GM19467 (cell line): Measurements from ENCODE around the gene TP53TG5.

Experiments used
- ATAC-seq: cut with Tn5 transposase; IDR thresholded peaks from one replicate; pipeline ENCODE4 v1.9.1; 2021; ENCODE audit warnings: mild to moderate bottlenecking, moderate library complexity; ENCODE audit not compliant: unreplicated experiment

TP53TG5 gene

DNA sequence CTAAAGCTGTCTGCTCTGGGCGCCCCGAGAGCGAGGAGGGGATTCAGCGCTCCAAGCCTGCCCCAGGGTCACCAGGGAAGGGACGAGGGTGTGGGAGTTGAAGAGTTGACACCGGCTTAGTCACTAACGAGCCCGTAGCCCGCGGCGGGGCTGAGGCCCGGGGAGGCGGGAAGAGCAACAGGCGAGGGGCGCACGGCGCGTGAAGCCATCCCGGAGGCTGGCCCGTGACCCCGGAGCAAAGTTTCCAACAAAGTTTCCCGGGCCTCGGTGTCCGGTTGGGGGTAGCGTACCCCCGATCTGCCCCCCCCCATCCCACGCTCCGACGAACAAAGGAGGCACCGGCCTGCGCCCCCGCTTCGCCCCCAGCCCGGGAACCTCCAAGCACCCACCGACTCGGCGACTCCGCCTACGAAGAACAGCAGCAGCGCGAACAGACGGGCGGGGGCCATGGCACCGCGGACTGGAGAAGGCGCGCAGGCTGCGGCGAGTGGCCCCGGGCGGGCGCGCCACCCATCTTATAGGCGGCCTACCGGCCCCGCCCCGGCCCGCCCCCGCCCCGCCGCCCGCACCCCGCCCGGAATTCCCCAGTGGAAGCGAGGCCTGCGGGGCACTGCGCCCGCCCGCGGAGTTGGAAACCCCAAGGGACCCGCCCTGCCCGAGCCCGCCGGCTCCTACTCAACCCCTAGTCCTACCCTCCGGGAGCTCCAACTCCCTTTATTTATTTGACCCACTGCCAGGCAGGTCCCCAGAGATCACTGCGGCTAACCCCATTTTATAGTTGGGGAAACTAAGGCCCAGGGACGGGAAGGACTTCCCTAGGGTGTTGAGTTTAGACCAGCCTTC is 30.0 kb downstream of the TP53TG5 start, which contains the start of gene SDC4:
SDC4 (minus strand) TSS at position 489 of the 843 bp plus-strand sequence; CDS start at position 449, 40 bp downstream.
- no peak for ATAC-seq

DNA sequence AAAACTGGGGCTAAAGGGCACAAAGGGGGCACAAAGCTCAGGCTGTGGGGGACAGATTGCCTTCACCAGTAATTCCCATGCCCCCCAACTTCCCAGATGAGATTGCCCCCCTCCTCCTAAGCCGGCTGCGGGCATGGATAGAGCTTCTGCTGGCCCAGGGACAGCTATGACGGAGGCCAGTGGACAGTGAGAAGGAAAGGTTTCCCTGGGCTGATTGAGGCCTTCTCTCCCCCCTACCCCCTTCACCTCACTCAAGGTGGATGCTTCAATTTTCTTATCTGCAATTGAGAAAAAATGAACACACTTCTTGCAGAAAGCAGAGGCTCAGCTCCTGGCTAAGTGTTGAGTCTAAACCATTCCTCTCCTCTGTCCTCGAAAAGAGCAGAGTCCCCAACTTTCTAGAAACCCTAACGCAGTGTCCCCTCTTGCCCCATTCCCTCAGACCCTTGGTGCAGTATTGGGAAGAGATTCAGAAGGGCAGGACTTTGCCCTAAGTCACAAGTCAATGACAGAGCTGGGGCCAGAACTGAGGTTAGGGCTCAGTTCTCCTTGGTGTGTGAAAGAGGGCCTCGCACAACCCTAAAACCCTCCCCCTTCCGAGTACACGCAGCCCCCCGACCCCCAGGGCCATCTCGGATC is 30.7 kb downstream of the TP53TG5 start:
- ATAC-seq, result no peak

DNA sequence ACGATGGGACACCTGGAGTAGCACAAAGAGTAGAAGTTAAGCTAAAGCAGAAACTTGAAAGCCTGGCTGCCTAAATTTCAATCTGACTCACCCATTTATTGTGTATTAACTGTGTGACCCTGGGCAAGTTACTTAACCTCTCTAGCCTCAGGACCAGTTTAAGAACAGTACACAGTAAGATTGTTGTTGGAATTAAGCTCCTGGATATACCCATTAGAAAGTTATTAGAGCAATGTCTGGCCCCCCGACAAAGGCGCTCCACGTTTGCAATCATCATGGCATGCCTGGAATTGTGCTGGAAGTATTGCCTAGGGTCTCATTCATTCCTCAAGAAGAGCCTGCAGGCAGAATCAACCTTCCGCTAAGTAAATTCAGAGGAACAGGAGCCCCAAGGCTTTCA is 31.3 kb downstream of the TP53TG5 start:
- no peak for ATAC-seq

DNA sequence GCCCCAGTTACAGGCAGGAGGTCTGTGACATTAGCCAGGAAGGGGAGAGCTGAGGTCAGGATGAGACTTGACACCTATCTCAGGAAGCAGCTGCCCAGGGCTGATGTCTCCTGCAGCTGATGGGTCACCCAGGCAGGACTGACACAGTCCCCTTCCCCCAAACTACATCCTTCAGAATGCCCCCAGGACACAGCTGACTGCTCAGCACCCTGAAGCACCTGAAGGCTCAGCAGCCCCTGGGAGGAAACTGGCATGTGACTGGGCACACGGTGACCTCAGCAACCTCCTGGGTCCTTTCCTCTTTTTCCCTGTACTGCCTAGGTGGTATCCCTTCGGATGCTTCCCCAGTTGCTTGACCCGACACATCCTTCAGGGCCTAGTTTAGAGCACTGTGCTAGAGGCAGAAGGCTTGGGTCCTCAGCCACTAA is 31.8 kb downstream of the TP53TG5 start:
- ATAC-seq, result no peak

DNA sequence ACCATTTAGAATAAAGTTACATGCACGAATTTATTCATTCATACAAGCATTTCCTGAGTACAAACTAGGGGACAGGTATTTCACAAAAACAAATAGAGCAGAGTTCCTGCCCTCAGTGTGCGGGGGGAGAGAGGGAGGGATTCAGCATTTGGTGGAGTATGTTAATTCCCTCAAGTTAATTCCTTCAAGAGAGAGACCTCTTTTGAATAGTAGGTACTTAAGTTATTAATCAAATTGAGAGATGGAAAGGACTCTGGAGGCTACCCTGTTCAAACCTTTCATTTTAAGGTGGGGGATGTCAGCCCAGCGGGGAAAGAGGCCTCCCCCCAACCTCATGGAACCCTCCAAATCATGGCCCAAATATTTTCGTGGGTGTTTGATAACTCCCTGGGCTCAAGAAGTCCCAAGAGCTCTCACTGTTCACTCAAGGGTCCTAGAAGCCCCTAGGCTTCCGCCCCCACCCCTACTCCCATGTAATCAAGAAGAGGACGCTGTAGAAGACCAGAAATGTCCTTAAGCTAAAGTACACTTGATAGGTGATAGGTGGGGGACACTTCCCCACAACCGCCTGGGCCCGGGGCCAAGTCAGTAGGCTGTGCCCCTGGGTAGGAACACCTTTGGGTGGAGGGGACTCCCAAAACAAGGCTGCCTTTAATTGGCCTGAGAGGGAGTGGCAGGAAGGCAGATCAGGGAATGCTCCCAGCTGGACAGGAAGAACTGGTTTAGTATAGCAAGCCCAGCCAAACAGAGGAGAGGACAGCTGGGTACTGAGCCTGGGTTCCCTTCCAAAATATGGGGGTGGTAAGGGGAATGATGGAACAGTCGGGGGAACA is 32.8 kb downstream of the TP53TG5 start:
- ATAC-seq, result no peak

DNA sequence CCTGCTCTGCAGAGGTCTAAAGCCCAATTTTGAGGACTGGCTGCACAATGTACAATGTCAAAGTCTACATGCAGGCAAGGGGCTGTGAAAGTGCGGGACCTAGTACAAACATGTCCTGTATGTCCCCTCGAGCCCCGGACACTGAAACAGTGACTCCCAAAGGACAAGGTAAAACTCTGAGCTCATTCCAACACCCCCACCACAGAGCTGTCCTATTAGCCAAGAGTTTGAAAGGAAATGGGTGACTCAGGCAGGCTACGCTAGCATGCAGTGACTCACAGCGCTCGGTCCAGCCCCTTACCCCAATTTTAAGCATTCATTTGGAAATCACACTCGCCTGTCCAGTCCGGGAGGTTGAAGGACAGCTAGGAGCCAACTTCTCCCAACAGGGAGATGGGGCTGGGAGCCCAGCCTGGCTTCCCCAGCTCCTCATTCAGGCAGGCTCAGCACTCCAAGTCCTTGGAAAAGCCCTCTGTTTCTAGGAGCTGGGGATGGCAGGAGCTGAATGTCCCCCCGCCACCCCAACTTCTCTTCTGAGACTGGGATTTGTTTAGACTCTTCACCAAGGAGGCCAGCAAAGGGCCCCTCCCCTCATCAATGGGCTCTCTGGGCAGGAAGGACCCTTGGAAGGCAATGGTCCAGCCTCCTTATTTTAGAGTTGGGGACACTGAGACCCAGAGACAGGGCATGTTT is 33.8 kb downstream of the TP53TG5 start:
- no peak for ATAC-seq

DNA sequence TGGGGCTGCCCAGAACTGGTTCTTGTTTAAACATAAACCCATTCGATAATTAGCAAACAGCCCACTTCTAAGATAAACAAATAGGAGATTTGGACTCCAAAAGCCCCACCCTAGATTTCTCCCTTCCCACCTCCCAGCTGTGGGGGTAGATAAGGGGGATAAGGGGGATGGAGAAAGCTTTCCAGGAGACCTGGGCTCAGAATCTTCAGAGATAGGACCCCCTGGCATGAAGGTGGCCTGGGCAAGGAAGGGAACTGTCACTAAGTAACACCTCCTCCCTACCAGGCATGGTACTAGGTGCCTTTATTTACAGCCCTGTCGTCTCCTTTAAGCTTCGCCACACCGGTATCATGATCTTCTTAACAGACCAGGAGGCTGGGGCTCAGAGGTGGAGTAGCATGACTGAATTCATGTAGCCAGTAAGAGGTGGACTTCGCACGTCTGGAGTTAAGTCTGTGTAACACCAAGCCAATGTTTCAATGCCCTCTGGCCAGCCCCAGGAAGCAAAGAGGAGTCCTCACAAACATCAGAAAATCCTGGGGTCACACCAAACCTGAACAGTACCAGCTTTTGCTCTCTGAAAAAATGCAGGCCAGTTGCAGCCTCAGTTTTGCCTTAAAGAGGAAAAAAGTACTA is 34.5 kb downstream of the TP53TG5 start:
- no peak for ATAC-seq

DNA sequence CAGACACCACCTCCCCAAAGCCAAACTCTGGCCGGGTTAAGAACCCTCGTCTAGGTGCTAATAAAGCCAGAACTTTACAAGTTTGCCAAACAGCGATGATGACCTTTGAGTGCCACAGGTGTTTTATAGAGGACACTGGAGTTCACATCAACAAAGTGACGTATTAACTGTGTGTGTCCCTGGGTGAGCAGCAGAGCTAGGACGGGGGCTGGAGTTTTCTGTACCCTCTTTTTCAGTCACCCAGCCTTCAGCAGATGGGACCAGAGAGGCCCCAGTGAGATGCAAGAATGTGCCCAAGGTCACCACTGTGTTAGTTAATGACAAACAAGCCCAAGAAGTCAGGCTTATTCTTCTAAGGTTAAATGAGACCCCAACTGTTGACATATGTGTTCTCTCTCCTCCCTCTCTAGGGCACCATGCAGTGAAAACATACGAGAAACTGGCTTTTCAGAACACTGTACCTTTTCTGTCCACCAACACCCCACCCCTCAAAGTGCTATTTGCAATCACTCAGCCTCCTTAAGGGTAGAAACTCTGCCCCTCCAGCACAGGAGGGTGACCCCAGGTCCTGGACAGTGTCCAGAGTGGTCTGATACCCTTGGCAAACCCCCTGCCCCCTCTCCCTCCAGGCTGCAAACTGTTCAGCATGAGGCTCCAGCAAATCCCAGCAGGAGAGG is 35.1 kb downstream of the TP53TG5 start:
- ATAC-seq, result no peak

DNA sequence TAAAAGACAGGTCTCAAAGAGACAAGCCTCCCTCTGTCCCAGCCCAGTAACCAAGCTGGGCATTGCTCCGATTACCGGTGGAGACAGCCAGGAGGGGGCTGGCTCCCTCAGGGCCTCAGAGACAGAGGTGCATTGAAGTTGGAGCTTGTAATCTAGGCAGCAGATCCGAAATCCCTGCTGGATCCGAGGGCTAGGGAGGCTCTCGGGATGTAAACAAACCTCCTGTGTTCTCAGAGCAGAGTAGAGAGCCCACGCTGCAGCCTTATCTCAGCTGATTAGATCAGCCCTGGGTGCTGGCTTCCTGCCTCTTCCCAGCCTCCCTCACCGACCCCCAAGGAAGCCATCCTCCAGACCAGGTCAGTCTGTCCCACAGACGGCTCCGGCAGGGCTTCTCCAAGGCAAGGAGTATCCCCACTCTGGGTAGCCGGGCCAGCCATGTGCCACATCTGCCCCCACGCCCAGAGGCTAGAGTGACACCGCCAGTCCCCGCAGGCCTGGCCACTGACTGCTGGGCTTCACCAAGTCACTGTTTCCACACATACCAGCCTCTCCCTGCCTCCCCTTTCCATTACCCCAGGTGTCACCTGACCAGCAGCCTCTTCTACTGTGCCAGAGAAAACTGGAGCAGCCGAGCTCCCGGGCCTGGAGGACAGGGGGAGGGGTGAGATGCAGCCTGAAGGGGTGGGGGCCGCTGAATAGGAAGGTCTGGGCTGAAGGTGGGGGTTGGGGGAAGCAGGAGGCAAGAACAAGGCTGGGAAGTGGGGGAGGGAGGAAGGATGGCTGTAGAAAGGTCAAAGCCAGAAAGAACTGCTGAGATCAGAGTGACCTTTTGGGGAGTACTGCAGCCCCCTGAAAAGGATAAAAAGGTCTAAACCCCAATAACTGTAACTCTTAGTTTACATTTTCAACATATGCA is 35.9 kb downstream of the TP53TG5 start:
- ATAC-seq, result no peak

DNA sequence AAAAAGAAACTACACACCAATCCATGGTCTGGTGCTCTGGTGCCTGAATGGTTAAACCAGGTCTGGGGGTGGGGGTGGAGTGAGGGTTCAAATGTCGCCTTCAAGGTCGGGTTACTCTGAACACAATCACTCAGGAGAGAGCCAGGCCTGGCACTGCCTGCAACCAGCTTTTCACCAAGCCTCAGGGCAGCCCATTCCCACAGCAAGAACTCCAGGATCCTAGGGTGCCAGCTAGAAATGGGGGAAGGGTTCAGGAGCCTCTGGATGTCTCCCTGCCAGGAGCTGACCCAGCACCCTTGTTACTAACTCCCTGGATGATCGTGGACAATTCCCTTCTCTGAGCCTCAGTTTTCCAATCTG is 36.6 kb downstream of the TP53TG5 start:
- no peak for ATAC-seq

DNA sequence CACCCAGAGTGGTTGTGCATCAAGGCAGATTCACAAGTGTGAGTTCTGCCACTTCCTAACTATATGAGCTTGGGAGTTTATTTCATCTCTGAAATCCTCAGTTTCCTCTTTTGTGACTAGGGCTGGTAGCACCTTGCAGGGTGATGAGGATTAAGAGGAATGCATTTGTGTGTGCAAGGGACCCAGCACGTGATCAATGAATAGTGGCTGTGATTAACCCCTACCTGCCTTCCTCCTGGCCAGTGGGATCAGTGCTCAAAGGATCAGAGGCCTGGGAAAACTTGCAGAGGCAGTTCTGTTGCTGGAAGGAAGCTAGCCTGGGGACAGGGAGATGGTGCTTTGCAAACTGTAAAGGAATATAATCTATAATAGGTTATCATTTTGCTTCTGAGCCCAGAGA is 37.2 kb downstream of the TP53TG5 start:
- ATAC-seq, result no peak

DNA sequence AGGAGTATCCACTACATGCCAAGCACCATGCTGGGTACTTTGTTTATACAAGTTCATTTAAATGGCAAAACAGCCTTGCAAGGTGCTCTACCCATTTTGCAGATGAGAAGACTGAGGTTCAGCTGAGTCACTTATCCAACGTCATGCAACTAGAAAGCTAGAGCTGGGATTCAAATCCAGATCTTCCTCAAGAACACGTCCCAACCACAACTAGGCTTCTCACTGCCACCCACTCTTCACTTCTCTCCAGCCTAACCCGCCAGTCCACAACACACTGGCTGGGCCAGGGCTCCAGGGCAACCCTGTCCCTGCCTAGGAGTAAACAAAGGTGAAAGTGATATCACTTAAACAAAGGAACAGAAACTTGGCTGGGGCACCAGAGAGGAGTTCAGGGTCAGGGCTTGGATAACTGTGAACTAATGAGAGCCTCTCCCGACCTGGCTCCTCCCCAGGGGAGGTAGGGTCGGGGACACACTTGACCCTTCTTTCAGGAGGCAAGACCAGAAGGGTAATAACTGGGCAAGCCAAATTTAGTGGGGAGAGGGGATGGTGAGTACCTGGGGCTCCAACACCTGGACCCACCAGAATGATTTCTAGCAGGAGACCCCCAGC is 37.8 kb downstream of the TP53TG5 start:
- no peak for ATAC-seq

DNA sequence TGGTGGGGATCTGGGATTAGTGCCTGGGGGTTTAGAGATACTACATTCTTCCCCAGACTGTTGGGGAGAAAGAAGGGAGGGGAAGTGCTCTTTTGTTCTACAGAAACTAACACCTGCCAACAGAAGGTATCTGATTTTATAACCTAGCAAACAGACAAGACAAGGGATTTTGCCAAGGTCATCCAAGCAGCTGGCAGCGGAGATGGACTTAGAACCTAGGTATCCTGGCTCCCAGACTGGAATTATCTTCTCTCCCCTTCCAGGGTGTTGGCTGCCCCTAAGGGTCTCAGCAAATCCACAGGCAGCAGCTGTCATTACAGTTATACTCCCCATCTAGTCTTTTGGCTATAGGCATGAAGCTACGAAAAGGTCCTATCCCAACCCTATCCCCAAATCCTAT is 38.3 kb downstream of the TP53TG5 start:
- ATAC-seq, result no peak

DNA sequence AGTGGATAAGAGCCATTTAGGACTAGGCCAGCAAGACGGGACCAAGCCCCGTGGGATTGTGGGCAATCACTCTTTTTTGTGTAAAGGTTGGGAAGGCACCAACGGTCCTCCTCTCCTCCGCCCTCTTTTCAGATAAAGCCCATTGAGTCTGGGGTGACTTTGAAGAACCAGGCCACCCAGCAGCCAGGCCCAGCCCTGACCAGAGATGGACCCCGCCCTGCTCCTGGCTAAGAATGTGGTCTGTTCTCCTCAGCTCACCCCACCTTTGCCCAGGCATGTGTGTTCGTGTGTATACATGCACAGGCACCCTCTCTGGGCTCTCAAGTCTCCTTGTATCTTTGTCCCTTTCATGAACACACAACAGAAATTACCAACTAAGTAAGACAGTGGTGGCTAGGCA is 39.0 kb downstream of the TP53TG5 start:
- ATAC-seq, result no peak

DNA sequence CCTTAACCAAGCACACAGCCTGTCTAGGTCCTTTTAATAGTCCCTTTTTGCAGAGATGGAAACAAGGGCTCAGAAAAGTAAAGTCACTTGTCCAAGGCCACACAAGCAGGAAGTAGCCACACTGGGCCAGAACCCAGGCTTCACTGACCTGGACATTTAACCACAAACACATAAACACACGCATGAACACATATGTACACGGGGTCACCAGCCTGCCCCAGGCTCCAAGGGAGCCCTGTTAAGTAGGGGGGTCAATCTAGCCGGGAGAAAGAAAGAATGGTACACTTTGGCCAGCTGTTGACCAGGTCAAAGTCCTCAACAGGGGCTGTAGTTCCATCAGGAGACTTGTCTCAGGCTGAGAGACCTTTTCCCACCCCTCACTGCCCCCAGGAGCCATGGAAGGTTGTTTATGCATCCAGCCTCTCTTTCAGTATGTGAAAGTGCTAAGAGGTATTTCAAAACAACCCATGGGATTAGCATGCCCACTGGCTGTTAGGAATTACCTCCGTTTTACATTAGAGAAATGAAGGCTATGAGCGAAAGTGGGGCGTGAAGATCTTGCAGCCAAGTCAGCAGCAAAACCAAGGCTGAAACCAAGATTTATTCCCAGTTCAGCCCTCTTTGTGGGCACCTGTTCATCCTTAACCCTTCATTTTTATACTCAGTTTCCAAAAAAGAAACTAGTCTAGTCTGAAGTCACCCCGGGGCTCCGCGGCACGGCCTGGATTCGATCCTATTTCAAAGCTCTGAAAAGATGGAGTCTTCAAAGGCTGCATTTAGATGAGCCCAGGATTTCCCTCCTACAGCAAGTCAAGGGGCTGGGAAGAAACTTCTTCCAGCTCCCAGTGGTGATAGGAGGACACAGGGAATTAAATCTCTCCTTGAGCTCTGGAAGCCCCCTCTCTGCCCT is 39.7 kb downstream of the TP53TG5 start:
- no peak for ATAC-seq

DNA sequence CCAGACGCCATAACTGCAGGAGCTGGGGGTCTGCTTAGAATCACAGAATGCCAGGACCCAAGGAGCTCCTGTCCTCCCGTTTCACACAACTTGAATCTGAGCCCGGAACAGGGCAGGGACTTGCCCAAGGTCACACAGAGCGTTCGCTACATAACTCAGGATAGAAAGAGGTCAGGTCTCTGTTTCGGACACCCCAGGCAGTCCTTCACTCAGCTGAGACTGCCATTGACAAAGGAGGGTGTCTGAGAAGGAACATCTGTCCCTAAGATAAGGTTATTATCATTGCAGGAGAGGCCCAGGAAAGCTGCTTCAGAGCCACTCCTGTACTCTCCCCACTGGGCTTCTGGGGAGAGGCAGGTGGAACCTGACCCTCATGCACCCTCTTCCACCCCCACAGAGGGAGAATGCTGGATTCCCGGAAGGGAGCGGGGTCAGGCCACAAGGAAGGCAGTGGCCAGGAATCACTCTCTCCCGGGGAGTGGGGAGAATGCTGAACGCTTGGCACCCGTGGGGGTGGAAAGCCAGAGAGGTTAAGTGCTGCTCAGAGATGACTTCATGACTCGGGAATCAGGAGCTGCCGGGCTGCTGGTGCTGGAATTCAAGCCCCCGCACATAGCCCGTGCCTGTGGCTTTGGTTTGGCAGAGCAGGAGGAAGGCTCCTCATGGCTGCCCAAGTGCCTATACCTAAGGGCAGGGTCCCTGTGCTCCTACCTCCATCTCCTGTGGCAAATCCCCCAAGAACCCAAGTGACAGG is 40.6 kb downstream of the TP53TG5 start:
- no peak for ATAC-seq
